ENCODE results near the gene ARRDC2.
"Not testable (repeated sequence)": the region's sequence is repeated elsewhere in the genome, so short reads cannot be mapped to it uniquely, and the experiment has no call there.

Gene ARRDC2

GRCh38 chr19:18007917-18008673 lies at the start of gene ARRDC2:
ARRDC2 (plus strand) TSS chr19:18008170; CDS start chr19:18008311, 141 bp downstream.
- peak; percentile 85 for DNase-seq (ENCODE audit: low read depth)

DNA sequence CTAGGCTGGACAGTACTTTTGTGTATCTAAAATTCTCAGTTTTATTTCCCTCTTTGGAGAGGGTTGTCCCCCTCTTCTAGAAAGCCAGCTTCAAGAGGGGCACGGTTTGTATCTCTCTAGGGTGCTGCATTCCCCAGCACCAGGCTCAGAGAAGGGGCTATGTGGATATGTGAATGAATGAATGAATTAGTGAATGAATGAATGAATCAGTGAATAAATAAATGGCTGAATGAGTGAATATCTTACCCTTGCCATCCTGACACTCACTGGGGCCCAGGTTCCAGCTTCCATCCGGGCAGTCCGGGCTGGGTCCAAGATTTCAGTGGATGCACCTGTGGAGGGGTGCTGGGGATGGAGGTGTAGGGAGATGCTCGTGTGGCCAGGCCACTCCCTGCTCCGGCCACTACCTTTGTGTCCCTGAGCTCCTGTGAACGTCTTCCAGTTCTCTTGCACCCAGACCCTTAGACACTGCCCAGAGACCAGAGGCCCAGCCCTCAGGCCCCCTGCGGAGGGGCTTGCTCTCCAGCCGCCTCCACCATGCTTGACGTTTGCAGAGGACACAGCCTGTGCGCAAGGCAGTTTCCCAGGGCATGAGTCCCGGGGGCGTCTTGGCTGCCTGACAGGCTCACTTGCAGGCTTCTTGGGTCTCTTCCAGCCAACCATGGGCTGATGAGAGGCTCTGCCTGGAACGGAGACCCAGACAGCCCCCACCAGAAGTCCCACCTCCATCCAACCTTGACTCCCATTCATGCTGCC lies 43.9 kb upstream of the ARRDC2 start:
- no peak for DNase-seq (ENCODE audit: low read depth)

GRCh38 chr19:17965370-17966128 lies 42.4 kb upstream of the ARRDC2 start:
- no peak for DNase-seq (ENCODE audit: low read depth)

GRCh38 chr19:17966129-17966483 lies 41.9 kb upstream of the ARRDC2 start:
- DNase-seq (ENCODE audit: low read depth) = no peak

DNA sequence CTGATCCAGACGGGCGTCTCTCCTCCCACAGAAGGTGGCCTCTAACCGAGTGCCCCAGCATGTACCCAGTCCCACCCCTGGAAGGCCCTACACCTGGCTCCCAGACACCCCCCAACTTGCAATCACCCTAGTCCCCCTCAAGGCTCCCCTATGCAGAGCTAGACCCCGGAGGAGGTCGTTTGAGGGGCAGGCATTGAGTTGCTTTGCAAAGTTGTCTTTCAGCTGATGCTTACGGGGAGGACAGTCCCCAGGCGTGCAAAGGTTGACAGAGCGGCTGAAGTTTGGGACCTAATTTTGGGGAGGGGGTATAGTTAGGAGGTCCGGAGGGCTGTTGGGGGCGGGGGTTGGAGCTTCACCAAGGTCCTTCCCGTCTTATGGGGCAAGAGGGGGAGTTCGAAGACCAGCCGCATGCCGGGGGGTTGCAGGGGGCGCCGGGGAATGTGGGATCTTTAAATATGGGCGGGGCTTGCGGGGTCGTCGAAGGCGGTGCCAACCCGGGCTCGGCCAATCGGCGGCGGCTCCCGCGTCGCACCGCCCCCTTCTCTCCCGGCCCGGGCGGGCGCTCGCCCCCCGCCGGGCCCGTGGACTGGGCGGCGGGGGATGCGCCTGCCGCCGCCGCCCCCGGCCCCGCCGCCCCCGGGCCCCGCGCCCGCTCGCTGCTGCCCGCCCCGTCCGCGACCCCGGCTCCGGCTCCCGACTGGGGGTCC lies 41.3 kb upstream of the ARRDC2 start, which contains the start of gene KCNN1:
KCNN1 (plus strand) TSS at position 558 of the 707 bp plus-strand sequence. CDS start 6,782 bp downstream, outside the sequence.
- no peak for DNase-seq (ENCODE audit: low read depth)

DNA sequence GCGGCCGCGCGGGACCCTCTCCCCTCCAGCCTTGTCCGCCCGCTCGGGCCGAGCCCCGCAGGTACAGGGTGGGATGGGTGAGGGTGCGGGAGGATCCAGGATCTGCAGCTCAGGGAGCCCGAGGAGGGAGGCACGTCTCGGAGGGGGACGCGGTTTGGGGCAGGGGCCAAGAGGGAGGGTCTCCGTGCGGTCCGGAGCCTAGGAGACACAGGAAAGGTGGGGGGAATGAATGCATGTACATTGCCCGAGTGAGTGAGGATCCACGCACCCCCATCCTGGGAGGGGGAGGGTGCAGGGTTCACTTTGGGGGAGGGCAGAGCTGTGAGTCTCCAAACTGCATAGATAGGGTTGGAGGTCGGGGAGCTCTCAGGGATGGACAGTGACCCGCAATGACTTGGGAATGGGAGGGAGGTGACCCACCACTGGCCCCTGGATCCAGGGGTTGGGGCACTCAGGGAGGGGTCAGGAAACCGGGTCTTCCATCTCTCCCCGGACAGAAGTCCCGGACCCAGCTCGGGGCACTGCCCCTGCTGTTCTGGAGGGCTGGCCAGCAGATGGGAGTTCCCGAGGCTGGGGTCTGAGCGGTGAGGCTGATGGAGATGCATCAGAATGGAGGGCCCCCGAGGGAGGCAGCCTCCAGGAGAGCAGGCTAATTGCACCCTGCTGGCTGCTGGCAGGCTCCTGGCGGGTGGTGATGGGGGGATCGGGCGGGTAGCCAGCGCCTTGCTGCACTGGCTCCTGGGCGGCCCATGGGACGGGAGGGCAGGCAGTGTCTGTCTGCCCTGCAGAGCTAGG lies 40.5 kb upstream of the ARRDC2 start:
- no peak for DNase-seq (ENCODE audit: low read depth)

GRCh38 chr19:17968362-17968761 lies 39.6 kb upstream of the ARRDC2 start:
- DNase-seq (ENCODE audit: low read depth) = no peak

- no peak for DNase-seq (ENCODE audit: low read depth)
Measured at GRCh38 chr19:17969096-17969792, 38.7 kb upstream of the ARRDC2 start.

DNA sequence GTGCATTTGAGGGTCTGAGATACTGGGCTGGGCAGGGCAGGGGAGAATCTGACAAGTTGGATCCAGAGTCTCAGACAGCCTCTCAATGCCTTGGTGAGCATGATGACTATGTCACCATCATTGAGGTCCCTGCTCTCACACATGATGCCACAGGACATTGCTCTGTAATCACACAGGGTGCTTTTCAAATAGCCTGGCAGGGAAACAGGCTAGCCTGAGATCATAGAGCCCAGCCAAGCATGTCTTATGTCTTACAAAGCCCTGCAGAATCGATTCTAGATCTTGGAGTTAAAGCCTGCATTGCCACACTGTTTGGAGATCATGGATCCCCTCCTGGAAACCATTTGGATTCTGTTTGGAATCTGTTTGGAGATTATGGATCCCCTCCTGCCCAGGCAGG lies 35.7 kb upstream of the ARRDC2 start:
- no peak for DNase-seq (ENCODE audit: low read depth)

DNA sequence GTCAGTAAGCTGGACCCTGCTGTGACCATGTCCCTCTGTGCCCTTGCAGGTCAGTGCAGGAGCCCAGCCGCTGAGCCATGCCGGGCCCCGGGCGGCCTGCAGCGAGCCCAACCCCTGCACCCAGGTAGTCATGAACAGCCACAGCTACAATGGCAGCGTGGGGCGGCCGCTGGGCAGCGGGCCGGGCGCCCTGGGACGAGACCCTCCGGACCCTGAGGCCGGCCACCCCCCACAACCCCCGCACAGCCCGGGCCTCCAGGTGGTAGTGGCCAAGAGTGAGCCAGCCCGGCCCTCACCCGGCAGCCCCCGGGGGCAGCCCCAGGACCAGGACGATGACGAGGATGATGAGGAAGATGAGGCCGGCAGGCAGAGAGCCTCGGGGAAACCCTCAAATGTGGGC lies 34.2 kb upstream of the ARRDC2 start:
- DNase-seq (ENCODE audit: low read depth) = no peak

DNA sequence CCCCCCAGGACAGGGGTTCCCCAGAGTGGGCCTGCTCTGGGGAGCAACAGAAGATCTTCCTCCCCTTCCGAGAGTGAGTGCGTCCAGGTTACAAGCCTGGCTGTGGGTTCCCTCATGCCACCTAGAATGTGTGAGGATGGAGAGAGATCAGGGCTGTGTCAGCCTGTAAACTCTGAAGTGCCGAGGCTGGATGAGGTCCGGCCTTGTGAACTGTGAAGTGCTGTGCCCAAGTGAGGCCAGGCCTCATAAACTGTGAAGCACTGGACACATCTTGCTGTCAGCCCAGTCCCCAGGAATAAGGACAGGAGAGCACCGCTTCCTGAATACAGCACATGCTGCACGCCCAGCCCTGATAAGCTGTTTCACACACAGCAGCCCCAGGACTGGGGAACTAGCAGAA lies 33.4 kb upstream of the ARRDC2 start:
- no peak for DNase-seq (ENCODE audit: low read depth)

DNA sequence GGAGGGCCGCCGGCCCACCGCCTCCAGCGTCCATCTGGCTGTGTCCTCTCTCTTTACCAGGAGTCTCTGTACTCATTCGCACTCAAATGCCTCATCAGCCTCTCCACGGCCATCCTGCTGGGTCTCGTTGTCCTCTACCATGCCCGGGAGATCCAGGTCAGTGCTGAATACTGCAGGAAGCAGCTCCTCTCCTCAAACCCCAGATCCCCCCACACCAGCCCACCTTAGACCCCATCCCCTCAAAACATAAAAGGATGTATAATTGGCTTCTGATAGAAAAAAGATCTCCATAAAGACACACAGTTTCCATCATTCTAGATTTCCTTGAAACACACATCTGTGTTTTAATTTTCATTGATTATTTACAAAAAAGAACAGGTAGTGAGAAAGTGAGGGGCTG lies 32.9 kb upstream of the ARRDC2 start:
- DNase-seq (ENCODE audit: low read depth) = no peak

- no peak for DNase-seq (ENCODE audit: low read depth)
Measured at GRCh38 chr19:17977021-17977420, 30.9 kb upstream of the ARRDC2 start.

GRCh38 chr19:17977488-17977887 lies 30.5 kb upstream of the ARRDC2 start:
- no peak for DNase-seq (ENCODE audit: low read depth)

DNA sequence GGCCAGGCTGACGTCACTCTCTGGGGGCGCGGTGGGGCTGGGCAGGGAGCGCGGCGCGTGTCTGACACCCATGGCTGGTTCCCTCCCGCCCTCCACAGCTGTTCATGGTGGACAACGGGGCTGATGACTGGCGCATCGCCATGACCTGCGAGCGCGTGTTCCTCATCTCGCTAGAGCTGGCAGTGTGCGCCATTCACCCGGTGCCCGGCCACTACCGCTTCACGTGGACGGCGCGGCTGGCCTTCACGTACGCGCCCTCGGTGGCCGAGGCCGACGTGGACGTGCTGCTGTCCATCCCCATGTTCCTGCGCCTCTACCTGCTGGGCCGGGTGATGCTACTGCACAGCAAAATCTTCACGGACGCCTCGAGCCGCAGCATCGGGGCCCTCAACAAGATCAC lies 26.4 kb upstream of the ARRDC2 start:
- DNase-seq (ENCODE audit: low read depth) = no peak

DNA sequence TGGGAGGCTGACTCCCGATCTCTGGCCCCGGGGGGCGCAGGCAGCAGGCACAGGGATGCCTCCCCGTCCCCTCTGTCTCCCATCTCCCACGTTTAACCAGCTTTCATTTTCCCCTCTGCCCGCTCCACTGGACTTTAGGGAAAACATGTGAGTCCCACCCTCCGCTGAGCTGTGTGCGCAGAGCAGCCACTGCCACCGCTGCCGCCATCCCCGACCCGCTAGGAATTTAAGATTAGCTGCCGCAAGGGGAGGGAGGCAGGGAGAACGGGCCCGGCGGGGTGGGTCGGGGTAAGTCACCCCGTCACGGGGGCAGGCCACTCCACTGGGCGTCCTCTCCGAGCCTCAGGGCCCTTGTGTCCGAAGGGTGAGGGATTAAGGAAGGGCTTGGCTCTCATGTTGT lies 25.5 kb upstream of the ARRDC2 start:
- DNase-seq (ENCODE audit: low read depth) = no peak

DNA sequence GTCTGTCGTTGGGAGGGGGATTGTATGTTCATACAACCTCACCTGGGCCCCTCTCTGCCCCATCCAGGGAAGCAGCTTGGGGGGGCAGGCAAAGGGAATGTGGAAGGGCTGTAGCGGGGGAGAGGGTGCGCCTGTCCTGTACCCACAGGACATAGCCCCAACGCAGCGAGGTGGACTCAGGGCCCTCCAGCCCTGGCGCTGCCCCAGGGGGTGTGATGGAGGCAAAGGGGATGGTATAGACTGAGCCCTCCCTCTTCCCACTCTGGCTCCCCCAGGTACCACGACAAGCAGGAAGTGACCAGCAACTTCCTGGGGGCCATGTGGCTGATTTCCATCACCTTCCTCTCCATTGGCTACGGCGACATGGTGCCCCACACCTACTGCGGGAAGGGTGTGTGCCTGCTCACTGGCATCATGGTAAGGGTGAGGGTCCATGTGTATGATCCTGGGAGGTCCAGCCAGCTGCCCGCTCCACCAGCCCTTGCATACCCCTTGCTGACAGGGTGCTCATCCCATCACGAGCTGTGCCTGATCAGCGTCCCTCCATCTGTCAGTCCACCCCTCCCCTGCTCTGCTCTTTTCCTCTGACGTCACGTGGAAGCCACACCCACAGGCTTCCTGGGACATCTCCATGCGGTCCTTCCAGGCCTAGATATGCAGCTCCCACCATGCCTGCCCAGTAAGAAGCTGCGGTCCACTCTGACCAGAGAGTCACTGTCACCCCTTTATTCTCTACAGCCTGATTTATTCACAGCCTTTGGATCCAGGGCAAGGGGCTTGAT lies 22.7 kb upstream of the ARRDC2 start:
- DNase-seq (ENCODE audit: low read depth) = no peak

DNA sequence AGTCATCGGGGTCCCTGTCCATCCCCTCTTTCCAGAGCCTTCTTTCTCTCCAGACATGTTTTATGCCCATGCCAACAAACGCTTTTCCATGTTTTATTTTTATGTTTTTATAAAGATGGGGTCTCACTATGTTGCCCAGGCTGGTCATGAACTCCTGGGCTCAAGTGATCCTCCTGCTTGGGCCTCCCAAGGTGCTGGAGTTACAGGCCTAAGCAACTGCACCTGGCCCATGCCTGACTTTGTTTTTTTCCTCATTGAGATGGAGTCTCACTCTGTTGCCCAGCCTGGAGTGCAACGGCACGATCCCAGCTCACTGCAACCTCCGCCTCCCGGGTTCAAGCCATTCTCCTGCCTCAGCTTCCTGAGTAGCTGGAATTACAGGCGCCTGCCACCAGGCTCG lies 21.4 kb upstream of the ARRDC2 start:
- not testable (repeated sequence) for DNase-seq (ENCODE audit: low read depth)

GRCh38 chr19:17988161-17988560 lies 19.8 kb upstream of the ARRDC2 start:
- DNase-seq (ENCODE audit: low read depth) = no peak

Data from stimulated activated CD8-positive, alpha-beta memory T cell treated with anti-CD3 and anti-CD28 coated beads, Interleukin-12 subunit alpha, Interleukin-12 subunit beta, amount 100 ng/mL, for 1 hour (primary cell).